SK-N-SH (cell line): Measurements from ENCODE around the gene ZNF148. TPM values are rescaled to one million over a fixed set of nuclear protein-coding genes. Genes with fewer than 3 reads are reported as not detected.

ENCODE experiments used
- EP300 ChIP-seq, 2 experiments: IDR thresholded peaks; 2 replicates each; pipeline versions ENCODE4 v1.4.0 to v1.6.1; 2012; ENCODE audit warnings: borderline replicate concordance in 1 of 2, low read depth in 1 of 2, low read length in 1 of 2
- GABPA ChIP-seq: IDR thresholded peaks from 2 replicates; pipeline ENCODE4 v1.4.0; 2012; ENCODE audit warnings: low read depth, mild to moderate bottlenecking
- GATA2 ChIP-seq: sonication (generic); formaldehyde crosslinking; IDR thresholded peaks from 2 replicates; pipeline ENCODE4 v1.5.0; 2020; ENCODE audit warnings: mild to moderate bottlenecking, missing genetic modification reagents
- MEF2A ChIP-seq: IDR thresholded peaks from 2 replicates; pipeline ENCODE4 v1.4.0; 2012; ENCODE audit warnings: low read depth, borderline replicate concordance
- MXI1 ChIP-seq: IDR thresholded peaks from 2 replicates; pipeline ENCODE4 v1.6.1; 2012; ENCODE audit warnings: mild to moderate bottlenecking, low read depth, low read length, improper control_type of control experiment
- NRF1 ChIP-seq: IDR thresholded peaks from 2 replicates; pipeline ENCODE4 v1.6.1; 2012; ENCODE audit warnings: low read depth, mild to moderate bottlenecking, low read length
- PBX3 ChIP-seq: IDR thresholded peaks from 2 replicates; pipeline ENCODE4; 2012
- RAD21 ChIP-seq: IDR thresholded peaks from 2 replicates; pipeline ENCODE4 v1.6.1; 2012; ENCODE audit warnings: mild to moderate bottlenecking, low read length
- RCOR1 ChIP-seq: fragments of 150-350 bp; IDR thresholded peaks from 2 replicates; pipeline ENCODE4 v1.6.1; 2017; ENCODE audit warnings: antibody characterized with exemption, low read length
- RXRA ChIP-seq: IDR thresholded peaks from 2 replicates; pipeline ENCODE4 v1.4.0; 2012; ENCODE audit warnings: low read depth, mild to moderate bottlenecking, borderline replicate concordance
- SIN3A ChIP-seq: IDR thresholded peaks from 2 replicates; pipeline ENCODE4 v1.6.1; 2012; ENCODE audit warnings: low read depth, mild to moderate bottlenecking, low read length, moderate library complexity, borderline replicate concordance
- SMC3 ChIP-seq: IDR thresholded peaks from 2 replicates; pipeline ENCODE4 v1.6.1; 2012; ENCODE audit warnings: low read depth, low read length, improper control_type of control experiment
- TAF1 ChIP-seq: IDR thresholded peaks from 2 replicates; pipeline ENCODE4 v1.6.1; 2012; ENCODE audit warnings: low read depth, mild to moderate bottlenecking, low read length, moderate library complexity, borderline replicate concordance
- TCF12 ChIP-seq: IDR thresholded peaks from 2 replicates; pipeline ENCODE4 v1.4.0; 2012
- USF2 ChIP-seq: fragments of 150-350 bp; IDR thresholded peaks from 2 replicates; pipeline ENCODE4 v1.6.1; 2017; ENCODE audit warnings: antibody characterized with exemption, low read length, low read depth, borderline replicate concordance
- YY1 ChIP-seq: IDR thresholded peaks from 2 replicates; pipeline ENCODE4 v1.4.0; 2012; ENCODE audit warnings: low read depth, mild to moderate bottlenecking
- polyA plus RNA-seq, 3 experiments: library from polyadenylated mRNA; depleted of rRNA; stranded (reverse); fragments of >200 nt; gene quantifications; 2 replicates each; pipeline ENCODE4 v1.2.3, GENCODE V29; 2012
- TF ChIP-seq, protein P1 (sequence below): fragments of 200-600 bp; sonication (generic); IDR thresholded peaks from 2 replicates; pipeline ENCODE4 v1.6.1; 2017; ENCODE audit warnings: antibody characterized with exemption, mild to moderate bottlenecking, moderate library complexity
- TF ChIP-seq, protein P2 (sequence below): IDR thresholded peaks from 2 replicates; pipeline ENCODE4 v1.6.1; 2012; ENCODE audit warnings: mild to moderate bottlenecking, low read depth, low read length, moderate library complexity
- TF ChIP-seq, protein P3 (sequence below): IDR thresholded peaks from 2 replicates; pipeline ENCODE4 v1.4.0; 2012; ENCODE audit warnings: low read depth
- TF ChIP-seq, protein P4 (sequence below): IDR thresholded peaks from 2 replicates; pipeline ENCODE4 v1.4.0; 2012; ENCODE audit warnings: low read depth, borderline replicate concordance
- TF ChIP-seq, protein P5 (sequence below): IDR thresholded peaks from 2 replicates; pipeline ENCODE4 v1.4.0; 2012; ENCODE audit warnings: low read depth, borderline replicate concordance

ZNF148 gene
- polyA plus RNA-seq, 1 of the 3 experiments (the other 2 are of a cell fraction): 5.1 TPM

DNA sequence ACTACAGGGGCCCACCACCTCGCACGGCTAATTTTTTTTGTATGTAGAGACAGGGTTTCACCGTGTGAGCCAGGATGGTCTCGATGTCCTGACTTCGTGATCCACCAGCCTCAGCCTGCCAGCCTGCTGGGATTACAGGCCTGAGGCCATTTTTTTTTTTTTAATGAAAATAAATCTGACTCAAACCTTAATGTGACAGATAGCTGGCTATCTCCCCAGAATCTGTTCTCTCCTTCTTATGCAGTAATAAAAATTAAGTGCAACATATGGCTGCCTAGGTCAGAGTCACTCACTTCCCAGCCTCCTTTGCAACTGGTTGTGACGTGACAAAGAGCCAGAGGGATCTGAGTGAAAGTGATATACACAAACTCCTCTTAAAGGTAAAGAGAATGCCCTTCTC lies 53.0 kb downstream of the ZNF148 start (continued):
- TF ChIP-seq, protein P1, sequence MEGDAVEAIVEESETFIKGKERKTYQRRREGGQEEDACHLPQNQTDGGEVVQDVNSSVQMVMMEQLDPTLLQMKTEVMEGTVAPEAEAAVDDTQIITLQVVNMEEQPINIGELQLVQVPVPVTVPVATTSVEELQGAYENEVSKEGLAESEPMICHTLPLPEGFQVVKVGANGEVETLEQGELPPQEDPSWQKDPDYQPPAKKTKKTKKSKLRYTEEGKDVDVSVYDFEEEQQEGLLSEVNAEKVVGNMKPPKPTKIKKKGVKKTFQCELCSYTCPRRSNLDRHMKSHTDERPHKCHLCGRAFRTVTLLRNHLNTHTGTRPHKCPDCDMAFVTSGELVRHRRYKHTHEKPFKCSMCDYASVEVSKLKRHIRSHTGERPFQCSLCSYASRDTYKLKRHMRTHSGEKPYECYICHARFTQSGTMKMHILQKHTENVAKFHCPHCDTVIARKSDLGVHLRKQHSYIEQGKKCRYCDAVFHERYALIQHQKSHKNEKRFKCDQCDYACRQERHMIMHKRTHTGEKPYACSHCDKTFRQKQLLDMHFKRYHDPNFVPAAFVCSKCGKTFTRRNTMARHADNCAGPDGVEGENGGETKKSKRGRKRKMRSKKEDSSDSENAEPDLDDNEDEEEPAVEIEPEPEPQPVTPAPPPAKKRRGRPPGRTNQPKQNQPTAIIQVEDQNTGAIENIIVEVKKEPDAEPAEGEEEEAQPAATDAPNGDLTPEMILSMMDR: no peak
- peak; percentile 63; the same call in 1 of the 2 replicates for TF ChIP-seq GATA2
- TF ChIP-seq YY1: peak; percentile 46; the same call in 1 of the 2 replicates
- no peak for TF ChIP-seq SMC3
- TF ChIP-seq SIN3A: peak; percentile 51
- no peak for TF ChIP-seq NRF1
- TF ChIP-seq, protein P2, sequence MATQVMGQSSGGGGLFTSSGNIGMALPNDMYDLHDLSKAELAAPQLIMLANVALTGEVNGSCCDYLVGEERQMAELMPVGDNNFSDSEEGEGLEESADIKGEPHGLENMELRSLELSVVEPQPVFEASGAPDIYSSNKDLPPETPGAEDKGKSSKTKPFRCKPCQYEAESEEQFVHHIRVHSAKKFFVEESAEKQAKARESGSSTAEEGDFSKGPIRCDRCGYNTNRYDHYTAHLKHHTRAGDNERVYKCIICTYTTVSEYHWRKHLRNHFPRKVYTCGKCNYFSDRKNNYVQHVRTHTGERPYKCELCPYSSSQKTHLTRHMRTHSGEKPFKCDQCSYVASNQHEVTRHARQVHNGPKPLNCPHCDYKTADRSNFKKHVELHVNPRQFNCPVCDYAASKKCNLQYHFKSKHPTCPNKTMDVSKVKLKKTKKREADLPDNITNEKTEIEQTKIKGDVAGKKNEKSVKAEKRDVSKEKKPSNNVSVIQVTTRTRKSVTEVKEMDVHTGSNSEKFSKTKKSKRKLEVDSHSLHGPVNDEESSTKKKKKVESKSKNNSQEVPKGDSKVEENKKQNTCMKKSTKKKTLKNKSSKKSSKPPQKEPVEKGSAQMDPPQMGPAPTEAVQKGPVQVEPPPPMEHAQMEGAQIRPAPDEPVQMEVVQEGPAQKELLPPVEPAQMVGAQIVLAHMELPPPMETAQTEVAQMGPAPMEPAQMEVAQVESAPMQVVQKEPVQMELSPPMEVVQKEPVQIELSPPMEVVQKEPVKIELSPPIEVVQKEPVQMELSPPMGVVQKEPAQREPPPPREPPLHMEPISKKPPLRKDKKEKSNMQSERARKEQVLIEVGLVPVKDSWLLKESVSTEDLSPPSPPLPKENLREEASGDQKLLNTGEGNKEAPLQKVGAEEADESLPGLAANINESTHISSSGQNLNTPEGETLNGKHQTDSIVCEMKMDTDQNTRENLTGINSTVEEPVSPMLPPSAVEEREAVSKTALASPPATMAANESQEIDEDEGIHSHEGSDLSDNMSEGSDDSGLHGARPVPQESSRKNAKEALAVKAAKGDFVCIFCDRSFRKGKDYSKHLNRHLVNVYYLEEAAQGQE: peak; percentile 28; the same call in 1 of the 2 replicates
- TF ChIP-seq PBX3: peak; percentile 97
- TF ChIP-seq TCF12: peak; percentile 84
- no peak for TF ChIP-seq USF2
- TF ChIP-seq, protein P3, sequence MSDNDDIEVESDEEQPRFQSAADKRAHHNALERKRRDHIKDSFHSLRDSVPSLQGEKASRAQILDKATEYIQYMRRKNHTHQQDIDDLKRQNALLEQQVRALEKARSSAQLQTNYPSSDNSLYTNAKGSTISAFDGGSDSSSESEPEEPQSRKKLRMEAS: no peak; the same call in 1 of the 2 replicates
- peak; percentile 22; the same call in 1 of the 2 replicates for TF ChIP-seq RXRA
- TF ChIP-seq MXI1: no peak
- TF ChIP-seq, protein P4, sequence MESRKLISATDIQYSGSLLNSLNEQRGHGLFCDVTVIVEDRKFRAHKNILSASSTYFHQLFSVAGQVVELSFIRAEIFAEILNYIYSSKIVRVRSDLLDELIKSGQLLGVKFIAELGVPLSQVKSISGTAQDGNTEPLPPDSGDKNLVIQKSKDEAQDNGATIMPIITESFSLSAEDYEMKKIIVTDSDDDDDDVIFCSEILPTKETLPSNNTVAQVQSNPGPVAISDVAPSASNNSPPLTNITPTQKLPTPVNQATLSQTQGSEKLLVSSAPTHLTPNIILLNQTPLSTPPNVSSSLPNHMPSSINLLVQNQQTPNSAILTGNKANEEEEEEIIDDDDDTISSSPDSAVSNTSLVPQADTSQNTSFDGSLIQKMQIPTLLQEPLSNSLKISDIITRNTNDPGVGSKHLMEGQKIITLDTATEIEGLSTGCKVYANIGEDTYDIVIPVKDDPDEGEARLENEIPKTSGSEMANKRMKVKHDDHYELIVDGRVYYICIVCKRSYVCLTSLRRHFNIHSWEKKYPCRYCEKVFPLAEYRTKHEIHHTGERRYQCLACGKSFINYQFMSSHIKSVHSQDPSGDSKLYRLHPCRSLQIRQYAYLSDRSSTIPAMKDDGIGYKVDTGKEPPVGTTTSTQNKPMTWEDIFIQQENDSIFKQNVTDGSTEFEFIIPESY: no peak
- peak; percentile 67; the same call in 1 of the 2 replicates for TF ChIP-seq RCOR1
- TF ChIP-seq, protein P5, sequence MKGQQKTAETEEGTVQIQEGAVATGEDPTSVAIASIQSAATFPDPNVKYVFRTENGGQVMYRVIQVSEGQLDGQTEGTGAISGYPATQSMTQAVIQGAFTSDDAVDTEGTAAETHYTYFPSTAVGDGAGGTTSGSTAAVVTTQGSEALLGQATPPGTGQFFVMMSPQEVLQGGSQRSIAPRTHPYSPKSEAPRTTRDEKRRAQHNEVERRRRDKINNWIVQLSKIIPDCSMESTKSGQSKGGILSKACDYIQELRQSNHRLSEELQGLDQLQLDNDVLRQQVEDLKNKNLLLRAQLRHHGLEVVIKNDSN: no peak
- no peak for TF ChIP-seq GABPA
- TF ChIP-seq RAD21: no peak
- TF ChIP-seq TAF1: no peak
- no peak for TF ChIP-seq MEF2A
- TF ChIP-seq EP300 (IDR thresholded peaks at IDR 0.05; ENCODE audit: borderline replicate concordance in 1 of 2, low read depth in 1 of 2, low read length in 1 of 2): peak; percentile 74 to 86
